GM19193 (cell line): ENCODE data around the gene JAM3.

Experiments
- POLR2A ChIP-seq: IDR thresholded peaks from 4 replicates; pipeline ENCODE4 v1.6.1; 2011; ENCODE audit not compliant: insufficient read depth, insufficient read length; ENCODE audit errors: extremely low read depth

The JAM3 gene

DNA sequence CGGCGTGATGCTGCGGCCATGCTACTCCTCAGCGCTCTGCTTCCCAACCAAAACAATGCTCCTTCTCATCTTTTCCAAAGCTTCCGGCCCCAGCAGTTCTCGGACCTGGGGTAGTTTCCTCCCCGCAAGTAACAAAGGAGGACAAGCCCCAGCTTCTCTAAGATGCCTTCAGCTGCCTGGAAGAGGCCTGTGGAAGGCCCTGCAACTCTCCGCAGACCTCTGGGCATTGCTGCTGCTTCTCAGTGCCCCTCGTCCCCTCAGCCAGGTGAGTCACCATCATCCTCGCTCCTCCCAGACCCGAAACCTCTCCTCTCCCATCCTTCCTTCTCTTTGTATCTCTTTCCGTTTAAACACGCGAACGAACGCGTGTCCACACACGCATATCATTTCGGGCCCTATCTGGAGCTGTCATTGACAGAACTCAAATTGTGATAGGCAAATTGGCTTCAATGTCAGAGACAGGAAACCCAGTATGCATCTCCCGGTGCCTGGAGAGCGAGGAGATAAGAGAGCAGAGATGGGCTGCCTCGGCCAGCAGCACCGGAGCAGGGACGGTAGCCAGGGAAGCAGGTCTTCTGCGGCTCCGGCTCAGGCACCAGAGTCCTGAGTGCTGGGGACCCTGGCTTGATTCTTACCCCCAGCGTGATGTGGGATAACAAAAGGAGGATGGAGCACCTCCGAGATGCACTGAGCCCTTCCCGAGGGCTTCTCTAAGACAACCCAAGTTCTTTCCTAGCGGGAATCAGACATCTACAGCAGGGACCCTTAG, 22.0 kb upstream of the JAM3 start:
- TF ChIP-seq POLR2A: no peak

DNA sequence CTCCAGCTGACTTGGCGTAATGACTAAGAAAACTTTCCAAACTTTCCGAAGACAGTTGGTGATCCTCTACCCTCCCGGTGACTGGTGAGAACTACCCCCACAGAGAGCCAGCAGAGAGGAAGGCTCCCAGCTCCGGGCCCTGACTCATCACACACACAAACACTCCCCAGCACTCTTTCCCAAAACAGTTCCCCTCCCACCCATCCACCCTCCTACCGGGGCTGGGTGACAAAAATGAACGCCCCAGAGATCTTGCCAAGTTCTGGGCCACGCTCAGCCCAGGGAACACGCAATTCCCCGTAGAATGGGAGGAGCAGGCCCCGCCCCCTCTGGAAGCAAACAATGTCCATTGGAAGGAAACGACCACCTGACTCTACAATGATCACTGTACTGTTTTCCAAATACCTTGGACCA, 21.3 kb upstream of the JAM3 start:
- TF ChIP-seq POLR2A: no peak

DNA sequence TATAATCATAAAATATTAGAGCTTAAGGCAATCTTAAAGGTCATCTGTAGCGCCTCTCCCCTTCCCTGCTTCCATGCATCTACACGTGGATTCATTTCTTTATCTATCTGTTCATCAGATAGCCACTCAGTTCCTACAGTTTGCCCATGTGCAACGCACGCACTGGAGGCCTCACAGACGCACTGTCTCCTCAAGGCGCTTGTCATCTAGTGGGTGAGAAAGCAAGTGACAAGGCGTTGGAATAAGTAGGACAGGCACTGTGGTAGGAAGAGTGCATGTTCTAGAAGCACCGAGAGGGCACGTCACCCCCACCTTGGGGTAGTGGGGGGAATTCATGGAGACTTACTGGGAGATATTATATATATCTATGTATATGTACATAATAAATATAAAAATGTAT, 20.8 kb upstream of the JAM3 start:
- no peak for TF ChIP-seq POLR2A

DNA sequence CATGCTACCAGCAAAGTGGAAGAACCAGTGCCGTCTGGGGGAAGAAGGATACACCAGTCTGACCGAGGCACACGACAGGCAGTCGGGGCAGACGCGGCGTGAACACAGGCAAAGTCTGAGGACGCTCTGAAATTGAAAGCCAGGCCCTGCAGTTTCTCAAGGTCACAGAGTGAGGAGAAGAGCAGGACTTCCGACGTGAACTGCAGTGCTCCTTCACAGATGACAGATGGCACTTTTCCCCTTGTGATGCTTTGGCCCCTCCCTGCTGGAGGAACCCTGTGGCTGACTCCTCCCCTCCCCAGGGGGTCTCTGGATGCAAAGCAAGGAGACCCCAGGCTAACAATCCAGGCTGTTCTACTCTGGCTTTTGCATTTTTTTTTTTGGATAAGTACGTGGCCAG, 19.6 kb upstream of the JAM3 start:
- TF ChIP-seq POLR2A: no peak

DNA sequence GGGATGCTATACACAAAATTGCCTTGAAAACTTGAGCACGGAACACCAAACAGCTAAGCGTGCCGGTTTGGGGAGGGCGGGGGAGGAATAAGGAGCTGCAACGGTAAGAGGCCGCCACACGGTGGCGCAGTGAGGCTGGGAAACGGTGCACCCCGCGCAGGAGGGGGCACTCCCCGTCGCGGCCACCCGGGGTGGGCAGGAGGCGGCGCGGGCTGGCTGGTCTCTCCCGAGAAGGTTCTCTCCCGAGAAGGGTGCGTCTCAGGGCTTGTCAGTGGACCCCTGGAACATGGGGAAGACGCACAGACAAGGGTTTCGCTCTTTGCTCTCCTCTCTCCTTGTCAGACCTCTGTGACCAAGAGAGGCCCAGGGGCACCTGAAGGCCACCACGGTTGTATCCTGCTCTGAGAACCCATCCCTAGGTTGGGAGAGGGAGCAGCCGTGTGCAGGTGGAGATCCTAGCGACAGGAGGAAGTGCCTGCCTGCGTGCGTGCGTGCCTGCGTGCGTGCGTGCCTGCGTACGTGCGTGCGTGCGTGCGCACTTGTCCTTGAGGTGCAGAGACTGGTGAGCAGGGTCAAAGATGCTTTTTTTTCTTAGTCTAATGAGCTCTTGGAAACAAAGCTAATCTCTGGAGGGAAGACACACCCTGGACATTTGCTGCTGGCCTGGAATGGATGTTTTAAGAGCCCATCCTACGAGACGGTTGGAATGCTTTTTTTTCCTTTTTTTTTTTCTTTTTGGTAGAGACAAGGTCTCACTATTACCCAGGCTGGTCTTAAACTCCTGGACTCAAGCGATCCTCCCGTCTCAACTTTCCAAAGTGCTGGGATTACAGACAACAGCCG, 18.1 kb upstream of the JAM3 start:
- TF ChIP-seq POLR2A: no peak

DNA sequence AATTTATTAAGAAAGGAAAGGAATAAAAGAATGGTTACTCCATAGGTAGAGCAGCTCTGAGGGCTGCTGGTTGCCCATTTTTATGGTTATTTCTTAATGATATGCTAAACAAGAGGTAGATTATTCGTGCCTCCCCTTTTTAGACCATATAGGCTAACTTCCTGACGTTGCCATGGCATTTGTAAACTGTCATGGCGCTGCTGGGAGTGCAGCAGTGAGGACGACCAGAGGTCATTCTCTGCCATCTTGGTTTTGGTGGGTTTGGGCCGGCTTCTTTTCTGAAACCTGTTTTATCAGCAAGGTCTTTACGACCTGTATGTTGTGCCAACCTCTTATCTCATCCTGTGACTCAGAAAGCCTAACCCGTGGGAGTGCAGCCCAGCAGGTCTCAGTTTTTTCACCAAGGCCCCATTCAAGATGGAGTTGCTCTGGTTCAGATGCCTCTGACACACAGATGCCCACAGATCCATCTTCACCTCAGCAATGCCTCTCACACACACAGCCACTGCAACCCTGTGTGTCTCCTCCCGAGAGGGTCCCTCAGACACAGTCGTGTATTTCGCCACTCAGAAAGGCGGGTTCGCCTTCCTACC, 16.4 kb upstream of the JAM3 start:
- no peak for TF ChIP-seq POLR2A

DNA sequence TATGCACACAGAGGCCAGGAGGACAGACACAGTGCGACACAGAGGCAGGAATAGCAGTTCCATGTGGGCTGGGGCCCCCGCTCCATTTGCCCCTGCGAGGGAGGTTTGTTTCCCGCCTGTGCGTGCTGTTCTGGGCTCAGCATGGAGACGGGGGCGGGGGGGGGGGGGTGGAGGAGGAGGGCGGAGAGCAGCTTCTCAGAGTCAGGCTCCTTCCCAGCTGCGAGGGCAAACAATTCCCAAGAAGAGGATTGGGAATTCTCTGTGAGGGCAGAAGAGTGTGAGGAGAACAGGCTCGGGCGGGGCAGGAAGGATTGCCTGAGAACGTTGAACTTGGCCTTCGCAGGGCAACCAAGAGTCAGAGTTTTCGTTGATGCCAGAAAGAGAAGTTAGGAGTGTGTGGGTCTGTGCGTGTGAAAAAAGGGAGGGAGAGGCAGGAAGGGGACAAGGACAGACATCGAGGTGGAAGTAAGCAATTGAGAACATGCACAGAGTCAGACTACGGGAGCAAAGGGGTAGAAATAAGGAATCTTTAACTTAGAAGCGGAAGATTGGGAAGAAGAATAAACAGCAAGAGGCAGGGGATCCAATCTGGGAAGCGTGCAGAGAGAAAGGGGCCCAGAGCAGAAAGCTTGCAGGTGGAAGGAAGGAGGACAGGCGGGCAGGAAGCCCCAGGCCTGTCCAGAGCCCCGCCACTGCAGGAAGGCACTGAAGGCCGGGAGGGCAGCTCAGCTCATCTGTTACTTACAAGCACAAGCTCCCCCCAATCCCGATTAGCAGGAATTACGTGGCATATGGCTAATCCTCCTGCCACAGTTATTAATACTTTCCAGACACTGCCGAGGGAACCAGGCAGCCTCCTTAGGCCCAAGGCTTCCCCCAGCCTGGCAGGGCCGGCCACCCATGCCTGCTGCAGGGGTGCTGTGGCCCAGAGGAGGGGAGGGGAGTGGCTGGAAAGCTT, 15.6 kb upstream of the JAM3 start:
- no peak for TF ChIP-seq POLR2A

DNA sequence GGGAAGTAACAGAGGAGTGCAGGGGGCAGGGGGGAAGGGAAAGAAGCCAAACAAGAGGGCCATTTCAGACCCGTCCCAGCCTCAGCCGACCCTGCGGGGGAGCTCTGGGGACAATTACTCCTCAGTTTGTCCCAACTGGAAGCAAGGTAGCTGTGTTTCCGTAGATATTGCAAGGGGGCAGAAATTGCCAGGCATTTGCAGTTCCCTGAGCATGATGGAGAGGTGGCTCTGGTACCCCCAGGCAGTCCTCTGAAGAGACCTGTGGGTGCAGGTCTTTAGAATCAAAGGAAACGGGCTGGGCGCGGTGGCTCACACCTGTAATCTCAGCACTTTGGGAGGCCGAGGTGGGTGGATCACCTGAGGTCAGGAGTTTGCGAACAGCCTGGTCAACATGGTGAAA, 13.8 kb upstream of the JAM3 start:
- no peak for TF ChIP-seq POLR2A

DNA sequence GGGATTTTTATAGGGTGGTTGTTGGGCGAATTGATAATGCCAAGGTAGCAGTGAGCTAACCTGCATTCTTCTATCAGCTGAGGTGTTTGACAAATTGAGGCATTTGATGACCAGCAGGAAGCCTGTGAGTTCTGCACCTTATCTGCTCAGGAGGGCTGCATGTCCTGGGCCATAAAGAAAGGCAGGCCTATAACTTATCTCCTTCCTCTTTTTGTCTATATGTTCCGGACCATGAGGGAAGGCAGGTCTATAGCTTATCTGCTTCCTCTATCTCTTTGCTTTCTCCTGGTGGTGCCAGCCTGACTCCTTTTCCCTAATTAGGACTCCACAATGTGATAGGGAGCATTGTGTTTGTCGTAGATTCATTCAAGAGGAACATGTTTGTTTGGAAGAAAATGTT, 8.6 kb upstream of the JAM3 start:
- no peak for TF ChIP-seq POLR2A

DNA sequence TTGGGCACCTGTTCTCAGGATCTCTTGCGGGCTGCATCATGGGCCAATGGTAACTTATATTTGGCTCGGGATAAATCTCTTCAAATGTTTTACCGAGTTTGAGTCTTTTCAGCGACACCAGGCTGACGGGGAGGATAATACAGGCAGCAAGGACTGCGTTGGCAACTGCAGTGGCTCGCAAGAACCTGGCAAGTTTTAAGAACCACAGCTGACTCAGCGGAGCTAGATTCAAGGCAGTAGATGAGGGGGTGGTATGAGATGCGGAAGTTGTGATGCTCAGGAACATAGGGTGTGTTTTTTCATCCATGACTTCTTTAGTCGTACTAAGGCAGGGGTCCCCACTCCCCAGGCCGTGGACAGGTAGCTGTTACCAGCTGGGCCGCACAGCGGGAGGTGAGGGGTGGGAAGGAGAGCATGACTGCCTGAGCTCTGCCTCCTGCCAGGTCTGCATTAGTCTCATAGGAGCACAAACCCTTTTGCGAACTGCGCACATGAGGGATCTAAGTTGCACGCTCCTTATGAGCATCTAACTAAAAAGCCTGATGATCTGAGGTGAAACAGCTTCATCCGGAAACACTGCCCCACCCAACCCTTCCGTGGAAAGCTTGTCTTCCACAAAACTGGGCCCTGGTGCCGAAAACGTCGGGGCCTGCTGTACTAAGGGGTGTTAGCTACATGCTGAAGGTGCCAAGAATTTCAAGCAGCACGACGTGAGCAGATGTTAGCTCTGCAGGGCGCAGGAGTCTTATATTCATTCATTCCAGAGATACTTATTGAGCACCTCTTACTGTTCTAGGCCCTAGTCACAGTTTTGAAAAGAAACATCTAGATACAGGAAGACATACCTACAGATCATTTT, 6.4 kb upstream of the JAM3 start:
- TF ChIP-seq POLR2A: no peak

DNA sequence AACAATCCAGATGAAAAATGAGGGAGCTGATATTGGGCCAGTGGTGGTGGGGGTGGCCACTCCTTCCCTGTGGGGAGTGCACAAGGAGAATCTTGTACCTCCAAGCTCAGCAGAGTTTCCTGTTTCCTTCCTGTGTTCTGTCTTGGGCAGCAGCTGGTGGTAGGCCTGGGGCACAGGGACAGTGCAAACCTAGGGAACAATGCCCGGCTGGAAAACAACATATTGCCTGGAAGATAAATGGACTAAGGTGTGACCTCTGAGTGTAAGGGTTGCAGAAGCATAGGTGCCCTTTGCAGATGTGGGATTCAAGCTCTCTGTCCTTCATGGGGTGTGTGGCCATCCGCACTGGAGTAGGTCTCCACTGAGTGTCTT, 5.8 kb upstream of the JAM3 start:
- TF ChIP-seq POLR2A: no peak

DNA sequence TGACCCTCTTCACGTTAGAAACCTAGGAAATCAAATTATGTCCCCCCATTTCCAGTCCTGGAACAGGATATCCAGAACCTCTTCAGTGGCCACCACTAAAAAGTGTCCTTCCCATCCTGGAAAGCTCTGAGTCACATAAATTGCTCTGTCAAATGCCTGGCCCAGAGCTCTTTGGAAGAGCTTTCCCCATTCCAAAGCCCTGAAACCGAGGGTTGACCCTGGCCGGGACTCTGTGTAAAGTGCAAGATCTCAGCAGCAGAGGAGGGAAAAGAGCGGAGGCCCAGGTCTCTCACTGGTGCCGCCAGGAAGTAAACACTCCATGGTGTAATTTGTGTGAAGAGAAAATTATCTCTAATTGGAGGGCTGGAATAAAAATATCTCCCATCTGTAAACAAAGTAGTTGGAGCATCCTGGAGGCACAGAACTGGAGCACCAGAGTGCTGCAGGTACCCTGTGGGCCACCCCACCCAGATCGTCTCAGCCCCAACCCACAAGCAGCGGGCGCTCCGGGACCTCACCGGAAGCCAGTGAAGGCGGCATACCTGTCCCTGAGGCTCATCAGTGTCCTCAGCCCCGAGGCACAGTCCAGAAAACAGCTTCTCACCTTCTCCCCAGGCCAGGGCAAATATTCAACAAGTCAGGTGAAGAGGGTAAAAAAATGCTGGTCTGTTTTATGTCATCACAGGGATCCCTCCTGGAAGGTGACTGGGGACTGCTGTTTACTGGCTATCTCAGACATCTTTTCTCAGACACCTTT, 4.7 kb upstream of the JAM3 start:
- no peak for TF ChIP-seq POLR2A

DNA sequence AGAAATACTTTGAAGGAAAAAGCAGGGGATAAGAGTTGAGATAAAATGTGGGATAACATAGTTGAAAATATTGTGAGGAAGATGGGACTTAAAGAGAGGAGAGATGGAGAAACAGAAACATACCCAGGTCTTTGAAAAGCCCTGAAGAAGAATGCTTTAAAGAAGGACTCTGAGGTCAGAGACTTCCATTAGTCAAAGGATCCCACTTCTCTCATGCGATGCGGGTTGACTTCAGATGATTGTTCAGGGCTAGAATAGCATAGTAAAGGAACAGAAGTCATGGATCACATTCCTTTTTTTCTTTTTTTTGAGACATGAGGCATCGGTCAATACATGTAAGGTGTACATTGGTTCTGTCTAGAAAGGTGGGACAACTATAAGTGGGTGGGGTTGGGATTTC, 3.5 kb upstream of the JAM3 start:
- TF ChIP-seq POLR2A: no peak

DNA sequence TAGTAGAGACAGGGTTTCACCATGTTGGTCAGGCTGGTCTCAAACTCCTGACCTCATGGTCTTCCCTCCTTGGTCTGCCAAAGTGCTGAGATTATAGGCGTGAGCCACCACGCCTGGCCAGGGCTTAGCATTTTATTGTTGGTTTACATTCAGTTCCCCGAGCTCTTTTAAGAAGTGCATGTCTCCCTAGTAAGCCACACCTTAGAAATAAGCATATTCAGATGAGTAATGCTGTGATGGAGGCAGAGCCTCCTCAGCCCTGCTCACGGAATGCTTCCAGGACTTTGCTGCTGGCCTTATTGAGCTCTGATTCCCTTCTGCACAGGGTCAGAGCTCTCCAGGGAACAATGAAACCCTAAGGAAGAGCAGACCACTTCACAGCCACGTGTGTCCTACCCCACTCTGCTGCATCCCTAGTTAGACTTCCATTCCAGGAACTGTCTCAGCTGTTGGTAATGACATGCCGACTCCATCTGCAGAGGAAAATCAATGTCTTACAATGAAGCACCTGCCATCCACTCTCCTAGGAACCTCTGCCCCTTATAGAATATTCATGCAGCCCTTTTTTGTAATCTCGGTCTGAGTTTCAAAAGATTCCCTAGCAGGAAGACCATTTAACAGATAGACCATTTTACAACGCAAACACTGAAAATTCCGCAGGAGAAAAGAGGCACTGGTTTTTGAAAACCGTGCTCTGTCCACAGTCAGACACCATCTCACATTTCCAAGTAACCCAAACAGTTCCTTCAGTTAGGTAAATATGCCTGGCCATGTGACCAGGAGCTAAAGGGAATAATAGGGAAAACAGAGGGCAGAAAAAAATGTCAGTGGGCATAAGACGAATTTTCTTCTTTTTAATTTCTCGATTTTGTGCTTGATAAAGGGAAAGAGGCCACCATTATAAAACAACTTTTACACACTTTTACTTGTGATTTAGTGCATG, 1.7 kb upstream of the JAM3 start:
- TF ChIP-seq POLR2A: no peak
